Mucosa of descending colon (tissue), 3 donors: ENCODE results near the gene PCDH18. TPM values are rescaled to one million over a fixed set of nuclear protein-coding genes. Genes with fewer than 3 reads are reported as not detected.

ENCODE experiments used
- ATAC-seq: fragments of 200-7000 bp; cut with Tn5 transposase; one replicate; pipeline ENCODE4 v1.9.1; 2020; ENCODE audit warnings: mild to moderate bottlenecking, moderate library complexity
- DNase-seq, 3 donors: peaks; one replicate each; pipeline ENCODE4 v3.0.0-alpha.2; 2020
- H3K36me3 ChIP-seq: fragments of 200-600 bp; one replicate; pipeline ENCODE4 v1.8.0; 2021; ENCODE audit warnings: low read depth, mild to moderate bottlenecking
- H3K4me1 ChIP-seq: fragments of 200-600 bp; one replicate; pipeline ENCODE4 v1.8.0; 2021; ENCODE audit warnings: low read depth, mild to moderate bottlenecking
- H3K4me3 ChIP-seq: fragments of 200-600 bp; one replicate; pipeline ENCODE4 v1.8.0; 2021; ENCODE audit warnings: mild to moderate bottlenecking
- H3K9me3 ChIP-seq: fragments of 200-600 bp; one replicate; pipeline ENCODE4 v1.8.0; 2021; ENCODE audit warnings: mild to moderate bottlenecking
- CTCF ChIP-seq: fragments of 200-600 bp; IDR thresholded peaks from one replicate; pipeline ENCODE4 v1.8.0; 2022; ENCODE audit warnings: antibody characterized with exemption, mild to moderate bottlenecking
- intact Hi-C, 2 donors: fragments of 100-400 bp; cut with DNase I in 1 of 2; cut with micrococcal nuclease in 1 of 2; formaldehyde crosslinking; loops; one replicate each; pipeline versions ENCODE4 v1.11.0 to v1.11.1; 2022; cut with DNase I, micrococcal nuclease
- long read RNA-seq, 2 donors: library from polyadenylated mRNA; unstranded; transcript quantifications; one replicate each; pipeline ENCODE4 v2.0.0, GENCODE V29; 2019 to 2021
- total RNA-seq, 3 donors: library from RNA; stranded (reverse); fragmentation: NEBNext Ultra II Directional in 2 of 3; extraction: Animal tissue kit (Norgen Biotek cat#: 25700) in 2 of 3; gene quantifications; one replicate each; pipeline versions ENCODE4 v1.2.1 to v1.2.4, GENCODE V29; 2021 to 2023
- donor health status: DM: no; HTN: no; CAD: no; lungs with moderate emphysema.
- donor health status: DM: no; HTN: no; CAD: no.
- donor health status: DM: no; HTN: yes; CAD: no.

Gene PCDH18
- 10 to 100 TPM in 2 of 3 donors, 1 to 10 TPM in 1; 5.0 to 35.2 (median 12.8) TPM for total RNA-seq
- long read RNA-seq, donor 1, full-length matches to known transcripts = 14 of 16 reads
- long read RNA-seq, donor 1, partial matches to known transcripts = 0 of 16 reads
- long read RNA-seq, donor 1, other reads (novel, unspliced or antisense) = 2 of 16 reads
- long read RNA-seq, donor 2, partial matches to known transcripts = 0 of 1 reads
- long read RNA-seq, donor 2, other reads (novel, unspliced or antisense) = 0 of 1 reads

GRCh38 chr4:137531986-137532868 lies at the start of gene PCDH18:
TSS of gene PCDH18 (minus strand) at chr4:137532494. CDS start at chr4:137532088, 406 bp downstream.
- intact Hi-C loops = no loop called here
- Histone ChIP-seq H3K36me3 (no peaks in the 10 kb centered on the region), H3K9me3 (no peaks in the 10 kb centered on the region), H3K4me3 (no peak within 1 kb of the TSS), H3K4me1 (no peaks in the 10 kb centered on the region)
- TF ChIP-seq CTCF = no peak
- DNase-seq = peak; percentile 55 to 71 (median 70)
- peak; percentile 72 for ATAC-seq

- no peaks in the 10 kb centered on the region for H3K9me3 ChIP-seq
- no peak overlapping the region for H3K4me3 ChIP-seq
- no peak for TF ChIP-seq CTCF
- DNase-seq (no peak), ATAC-seq (no peak)
- no peaks in the 10 kb centered on the region for H3K4me1 ChIP-seq
- intact Hi-C loops = no loop called here
- no peaks in the 10 kb centered on the region for H3K36me3 ChIP-seq
Measured at GRCh38 chr4:137576446-137576845, 44.2 kb upstream of the PCDH18 start.

- ATAC-seq = no peak
- TF ChIP-seq CTCF = no peak
- intact Hi-C loops = no loop called here
Measured at GRCh38 chr4:137572647-137573046, 40.4 kb upstream of the PCDH18 start.

GRCh38 chr4:137572163-137572562 lies 39.9 kb upstream of the PCDH18 start:
- intact Hi-C loops = no loop called here
- Histone ChIP-seq H3K9me3 (no peaks in the 10 kb centered on the region), H3K4me3 (no peak overlapping the region), H3K4me1 (no peaks in the 10 kb centered on the region), H3K36me3 (no peaks in the 10 kb centered on the region)
- TF ChIP-seq CTCF = no peak
- no peak for DNase-seq
- ATAC-seq = no peak

More at GRCh38 chr4:137572647-137573046, 40.4 kb upstream of the PCDH18 start:
- H3K36me3 ChIP-seq = no peaks in the 10 kb centered on the region
- no peak overlapping the region for H3K4me3 ChIP-seq
- no peaks in the 10 kb centered on the region for H3K4me1 ChIP-seq
- DNase-seq = no peak
- H3K9me3 ChIP-seq = no peaks in the 10 kb centered on the region

- intact Hi-C loops = no loop called here
- ATAC-seq = no peak
- H3K9me3 ChIP-seq = no peaks in the 10 kb centered on the region
- H3K4me1 ChIP-seq = no peaks in the 10 kb centered on the region
- no peak for DNase-seq
- H3K4me3 ChIP-seq = no peak overlapping the region
- no peak for TF ChIP-seq CTCF
- no peaks in the 10 kb centered on the region for H3K36me3 ChIP-seq
Measured at GRCh38 chr4:137559801-137560200, 27.5 kb upstream of the PCDH18 start.
